ENCODE data around the gene BGN.
A peak's percentile ranks its signal among the peaks of the same experiment; 100 is the strongest.

Gene BGN

GRCh38 chrX:153526801-153527200 is 32.0 kb downstream of the BGN start:
- DNase-seq (ENCODE audit: low read depth): no peak

- no peak for DNase-seq (ENCODE audit: low read depth)
Measured at GRCh38 chrX:153527208-153527607, 32.4 kb downstream of the BGN start.

- DNase-seq (ENCODE audit: low read depth): no peak
Measured at GRCh38 chrX:153530411-153531129, 35.8 kb downstream of the BGN start.

GRCh38 chrX:153533091-153533490 is 38.3 kb downstream of the BGN start:
- no peak for DNase-seq (ENCODE audit: low read depth)

- no peak for DNase-seq (ENCODE audit: low read depth)
Measured at GRCh38 chrX:153537080-153537479, 42.3 kb downstream of the BGN start.

- no peak for DNase-seq (ENCODE audit: low read depth)
Measured at GRCh38 chrX:153537526-153538295, 42.9 kb downstream of the BGN start.

- no peak for DNase-seq (ENCODE audit: low read depth)
Measured at GRCh38 chrX:153538424-153538823, 43.6 kb downstream of the BGN start.

GRCh38 chrX:153539171-153539978 is 44.6 kb downstream of the BGN start:
- peak; percentile 65 for DNase-seq (ENCODE audit: low read depth)

- DNase-seq (ENCODE audit: low read depth): no peak
Measured at GRCh38 chrX:153539979-153540358, 45.2 kb downstream of the BGN start.

- DNase-seq (ENCODE audit: low read depth): no peak
Measured at GRCh38 chrX:153544727-153545126, 49.9 kb downstream of the BGN start.

- no peak for DNase-seq (ENCODE audit: low read depth)
Measured at GRCh38 chrX:153546386-153546785, 51.6 kb downstream of the BGN start.

GRCh38 chrX:153547195-153547594 is 52.4 kb downstream of the BGN start:
- DNase-seq (ENCODE audit: low read depth): no peak

- no peak for DNase-seq (ENCODE audit: low read depth)
Measured at GRCh38 chrX:153549231-153549630, 54.5 kb downstream of the BGN start.

- DNase-seq (ENCODE audit: low read depth): no peak
Measured at GRCh38 chrX:153549807-153550206, 55.0 kb downstream of the BGN start.

- DNase-seq (ENCODE audit: low read depth): peak; percentile 50
Measured at GRCh38 chrX:153551135-153551534, 56.4 kb downstream of the BGN start.

GRCh38 chrX:153554519-153555167 is 59.9 kb downstream of the BGN start:
- peak; percentile 55 for DNase-seq (ENCODE audit: low read depth)

GRCh38 chrX:153556767-153557166 is 62.0 kb downstream of the BGN start:
- DNase-seq (ENCODE audit: low read depth): no peak

- DNase-seq (ENCODE audit: low read depth): peak; percentile 15
Measured at GRCh38 chrX:153557618-153558355, 63.0 kb downstream of the BGN start.

Data from EH (cell line).